ENCODE data around the gene C10orf90. TPM values are rescaled to one million over a fixed set of nuclear protein-coding genes. Genes with fewer than 3 reads are reported as not detected.

The C10orf90 gene
- total RNA-seq, 1 experiment from 2014 or later = not detected

DNA sequence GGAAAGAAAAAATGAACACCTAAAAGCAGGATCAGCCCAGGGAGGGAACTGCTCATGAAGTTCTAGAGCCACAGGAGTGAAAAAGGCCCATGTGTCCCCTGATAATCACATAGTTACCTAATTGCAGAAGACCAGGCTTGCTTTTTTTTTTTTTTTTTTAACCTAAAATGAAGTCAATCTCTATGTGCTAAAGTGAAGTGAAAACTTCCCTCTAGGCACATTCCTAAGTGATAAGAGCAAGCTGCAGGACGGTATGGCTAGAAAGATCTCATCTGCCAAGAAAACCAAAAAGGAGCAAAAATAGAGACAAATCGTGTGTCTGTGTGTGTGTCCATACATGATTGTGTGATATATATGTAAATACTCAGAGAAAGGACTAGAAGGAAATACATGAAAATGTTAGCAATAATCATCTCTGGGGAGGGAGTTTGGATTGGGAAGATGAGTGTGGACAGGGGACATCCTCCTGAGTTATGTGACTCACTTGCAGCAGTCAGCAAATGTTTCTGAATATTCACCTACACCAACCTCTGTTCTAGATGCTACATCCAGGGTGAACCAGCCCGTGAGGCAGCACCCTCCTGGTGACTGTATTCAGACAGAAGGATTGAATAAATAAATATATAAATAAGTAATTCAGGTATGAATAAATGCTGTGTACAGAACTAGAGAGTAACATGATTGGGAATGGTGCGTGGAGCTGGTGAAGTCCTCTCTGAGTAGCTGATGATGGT, 76.4 kb downstream of the C10orf90 start:
- H3K36me3 Mint-ChIP-seq (ENCODE audit: insufficient read depth in 1 of 3, low read depth in 3 of 3) = no peaks in the 10 kb centered on the region; a peak in 1 of 7 replicates
- Histone ChIP-seq H2BK12ac (ENCODE audit: insufficient read length, low read depth, low read length) (no peak overlapping the region), H3K18ac (ENCODE audit: insufficient read length, low read depth, low read length) (no peak overlapping the region), H3K9ac (ENCODE audit: extremely low read depth, insufficient read length, low read length) (no peak overlapping the region), H3K9me3 (ENCODE audit: control insufficient read depth, low read depth, low read length) (no peaks in the 10 kb centered on the region), H2BK15ac (ENCODE audit: low read depth, low read length) (no peak overlapping the region), H3K23me2 (ENCODE audit: insufficient read length, low read depth, low read length, poor library complexity, severe bottlenecking) (no peaks in the 10 kb centered on the region), H2BK120ac (ENCODE audit: low read depth, low read length, poor library complexity, severe bottlenecking) (no peak overlapping the region), H3K56ac (ENCODE audit: insufficient read length, low read depth, low read length) (no peak overlapping the region), H3K27me3 (ENCODE audit: insufficient read depth, low read length) (no peaks in the 10 kb centered on the region), H3K27ac (ENCODE audit: insufficient read length, low read depth, low read length) (no peak overlapping the region), H3K23ac (ENCODE audit: insufficient read length, low read depth, low read length) (no peak overlapping the region), H3K4me2 (ENCODE audit: insufficient read depth, insufficient read length, low read length) (no peak overlapping the region), H3T11ph (ENCODE audit: low read length) (no peak overlapping the region), H3K4me1 (ENCODE audit: insufficient read depth, low read length) (no peaks in the 10 kb centered on the region), H4K5ac (ENCODE audit: insufficient read length, low read depth, low read length) (no peak overlapping the region), H3K79me2 (ENCODE audit: insufficient read depth, low read length) (no peaks in the 10 kb centered on the region), H3K4ac (ENCODE audit: low read depth, low read length) (no peak overlapping the region), H2BK5ac (ENCODE audit: insufficient read length, low read length) (no peak overlapping the region), H2BK20ac (ENCODE audit: low read depth, low read length, poor library complexity, severe bottlenecking) (no peak overlapping the region), H4K20me1 (ENCODE audit: control insufficient read depth, insufficient read depth, insufficient read length) (no peaks in the 10 kb centered on the region), H4K8ac (replicated peaks; ENCODE audit: insufficient read length, low read depth, low read length) (no peak overlapping the region), H2AK5ac (ENCODE audit: insufficient read length, low read length) (no peak overlapping the region), H3K14ac (ENCODE audit: insufficient read depth, low read length) (no peak overlapping the region), H3K79me1 (ENCODE audit: insufficient read depth, low read depth, low read length, poor library complexity, severe bottlenecking) (no peaks in the 10 kb centered on the region), H4K91ac (ENCODE audit: insufficient read length, low read depth, low read length) (no peak overlapping the region), H2AFZ (ENCODE audit: low read length) (no peak overlapping the region)
- DNase-seq = no peak
- no peak overlapping the region; a peak in 1 of 7 replicates for H3K27ac Mint-ChIP-seq
- H3K4me1 Mint-ChIP-seq = peaks cover 0 to 7% of the 10 kb centered on the region in 2 experiments; a peak in 1 of 4 replicates
- no peak overlapping the region for H3K4me3 Mint-ChIP-seq
- no peaks in the 10 kb centered on the region; the same call in 1 of the 2 replicates for H3K27me3 Mint-ChIP-seq (ENCODE audit: low read depth)
- no CpG with 5 or more reads among the region's 4 CpGs for WGBS (ENCODE audit: extremely low coverage, insufficient read length, low lambda C conversion rate)
- TF ChIP-seq, protein P1, sequence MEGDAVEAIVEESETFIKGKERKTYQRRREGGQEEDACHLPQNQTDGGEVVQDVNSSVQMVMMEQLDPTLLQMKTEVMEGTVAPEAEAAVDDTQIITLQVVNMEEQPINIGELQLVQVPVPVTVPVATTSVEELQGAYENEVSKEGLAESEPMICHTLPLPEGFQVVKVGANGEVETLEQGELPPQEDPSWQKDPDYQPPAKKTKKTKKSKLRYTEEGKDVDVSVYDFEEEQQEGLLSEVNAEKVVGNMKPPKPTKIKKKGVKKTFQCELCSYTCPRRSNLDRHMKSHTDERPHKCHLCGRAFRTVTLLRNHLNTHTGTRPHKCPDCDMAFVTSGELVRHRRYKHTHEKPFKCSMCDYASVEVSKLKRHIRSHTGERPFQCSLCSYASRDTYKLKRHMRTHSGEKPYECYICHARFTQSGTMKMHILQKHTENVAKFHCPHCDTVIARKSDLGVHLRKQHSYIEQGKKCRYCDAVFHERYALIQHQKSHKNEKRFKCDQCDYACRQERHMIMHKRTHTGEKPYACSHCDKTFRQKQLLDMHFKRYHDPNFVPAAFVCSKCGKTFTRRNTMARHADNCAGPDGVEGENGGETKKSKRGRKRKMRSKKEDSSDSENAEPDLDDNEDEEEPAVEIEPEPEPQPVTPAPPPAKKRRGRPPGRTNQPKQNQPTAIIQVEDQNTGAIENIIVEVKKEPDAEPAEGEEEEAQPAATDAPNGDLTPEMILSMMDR (conservative IDR thresholded peaks at IDR 0.05) = no peak
- no peaks in the 10 kb centered on the region; a peak in 1 of 5 replicates for H3K9me3 Mint-ChIP-seq

Data from H9 (cell line).